CD4-positive, alpha-beta T cell treated with Interleukin-12 subunit alpha and Interleukin-12 subunit beta, for 1 hour (primary cell): ENCODE results near the gene PTGES.

ENCODE experiments used
- DNase-seq: peaks from one replicate; pipeline ENCODE4 v3.0.0-alpha.2; 2020

Gene PTGES

DNA sequence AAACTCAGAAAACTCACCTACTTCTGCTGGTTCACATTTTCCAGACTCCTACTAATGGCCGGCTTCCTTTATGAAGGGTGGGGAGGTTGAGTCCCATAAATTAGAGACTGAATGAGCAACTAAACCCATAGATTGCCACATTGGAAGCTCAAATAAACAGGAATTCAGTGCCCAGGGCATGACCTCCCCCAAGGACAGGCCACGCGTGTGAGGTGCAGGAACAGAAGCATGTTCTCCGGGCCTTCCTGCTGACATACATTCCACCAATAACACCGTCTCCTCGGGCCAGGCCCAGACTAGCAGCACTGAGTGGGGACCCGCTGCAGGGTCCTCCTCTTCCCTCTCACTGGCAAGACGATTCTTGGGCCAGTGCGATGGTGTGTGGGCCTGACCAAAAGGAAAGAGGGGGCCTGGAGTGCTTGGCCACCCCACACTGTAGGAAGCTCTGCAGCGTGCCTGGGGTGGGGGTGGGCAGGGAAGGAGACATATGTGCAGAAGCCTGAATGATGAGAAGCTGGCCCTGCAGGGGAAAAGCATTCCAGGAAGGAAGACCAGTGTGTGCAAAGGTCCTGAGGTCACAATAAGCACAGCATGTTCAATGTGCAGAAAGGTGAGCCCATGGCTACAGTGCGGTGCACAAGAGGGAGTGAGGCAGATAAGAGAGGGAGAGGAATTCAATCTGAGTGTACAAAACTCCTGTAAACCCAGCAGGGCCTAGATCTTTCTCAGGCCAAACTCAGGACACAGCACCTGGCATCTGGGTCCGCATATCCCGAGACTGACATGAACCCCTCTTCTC lies 12.0 kb downstream of the PTGES start:
- no peak for DNase-seq

DNA sequence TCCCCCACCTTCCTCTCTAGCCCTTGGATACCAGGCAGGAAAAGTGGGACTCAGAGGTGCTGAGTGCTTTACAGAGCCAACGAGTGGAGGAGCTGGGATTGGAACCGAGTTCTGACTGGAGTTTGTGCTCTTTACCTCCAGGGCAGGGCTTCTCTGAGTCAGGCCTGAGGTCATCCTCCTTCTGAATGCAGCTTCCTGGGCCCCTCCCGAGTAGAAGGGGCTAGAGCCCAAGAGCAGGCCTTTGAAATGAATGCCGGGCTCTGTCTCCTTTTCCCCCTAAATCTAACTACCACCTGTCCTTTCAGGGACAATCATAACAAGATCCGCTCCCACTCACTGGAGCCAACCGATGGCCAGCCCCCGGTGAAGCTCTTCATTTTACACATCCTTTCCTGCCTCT lies 12.7 kb downstream of the PTGES start:
- DNase-seq: no peak

DNA sequence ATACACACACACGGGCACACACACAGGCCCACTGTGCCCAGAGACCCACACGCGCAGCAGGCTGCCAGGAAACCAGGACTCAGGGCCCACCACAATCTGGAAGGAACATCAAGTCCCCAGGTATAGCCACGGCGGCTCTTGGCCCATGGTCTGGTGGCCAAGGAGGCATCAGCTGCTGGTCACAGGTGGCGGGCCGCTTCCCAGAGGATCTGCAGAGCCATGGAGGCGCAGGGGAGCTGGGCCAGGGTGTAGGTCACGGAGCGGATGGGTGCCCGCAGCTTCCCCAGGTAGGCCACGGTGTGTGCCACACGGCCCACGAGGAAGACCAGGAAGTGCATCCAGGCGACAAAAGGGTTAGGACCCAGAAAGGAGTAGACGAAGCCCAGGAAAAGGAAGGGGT lies 13.4 kb downstream of the PTGES start:
- no peak for DNase-seq

- DNase-seq: peak; percentile 85
Observed at GRCh38 chr9:129737479-129738274, 15.2 kb downstream of the PTGES start.

DNA sequence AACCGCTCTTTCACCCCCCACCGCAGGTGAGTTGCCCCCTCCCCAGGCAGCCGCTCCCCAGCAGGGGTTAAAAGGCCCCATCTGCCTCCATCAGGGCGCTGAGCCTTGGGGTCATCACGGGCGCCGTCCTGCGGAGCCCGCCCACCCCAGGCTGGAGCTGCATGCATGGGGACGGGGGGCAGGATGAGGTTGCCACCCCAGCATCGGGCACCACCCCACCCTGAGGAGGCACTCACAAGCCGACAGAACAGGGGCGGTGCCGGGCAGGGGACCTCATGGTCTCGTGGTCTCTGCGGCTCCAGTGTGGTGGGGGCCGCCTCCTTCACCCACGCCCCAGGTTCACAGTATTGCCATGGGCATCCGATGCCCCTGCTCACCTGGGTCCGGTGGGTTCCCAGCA lies 16.5 kb downstream of the PTGES start:
- no peak for DNase-seq

DNA sequence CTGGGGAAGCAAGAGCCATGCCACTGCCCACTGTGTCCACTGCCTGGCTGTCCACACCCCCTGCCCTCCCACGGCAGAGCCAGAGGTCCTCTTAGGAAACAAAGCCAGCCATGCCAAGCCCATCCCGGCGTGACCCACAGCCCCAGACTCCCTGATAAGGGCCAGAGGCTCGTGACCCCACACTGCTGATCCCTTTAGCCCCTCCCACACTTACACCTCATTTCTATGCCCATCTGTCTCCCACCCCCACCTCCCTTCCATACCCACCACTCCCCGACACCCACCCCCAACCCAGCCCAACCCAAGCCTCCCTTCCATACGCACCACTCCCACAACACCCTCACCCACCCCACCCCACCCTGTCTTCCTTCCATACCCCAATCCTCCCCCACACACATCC lies 17.3 kb downstream of the PTGES start:
- DNase-seq: no peak

DNA sequence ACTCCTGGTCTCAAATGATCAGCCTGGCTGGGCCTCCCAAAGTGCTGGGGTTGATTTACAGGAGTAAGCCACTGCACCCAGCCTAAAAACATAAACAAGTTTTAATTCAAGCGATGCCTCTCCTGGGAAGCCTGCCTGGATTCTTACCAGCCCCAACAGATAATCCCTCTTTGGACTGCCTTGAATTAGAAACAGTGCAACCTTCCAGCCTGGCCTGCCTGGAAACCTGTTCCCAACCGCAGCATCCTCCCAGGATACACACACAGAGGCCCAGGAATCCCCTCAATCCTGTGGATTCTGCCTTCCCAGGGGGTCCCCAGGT lies 19.2 kb downstream of the PTGES start:
- DNase-seq: no peak

DNA sequence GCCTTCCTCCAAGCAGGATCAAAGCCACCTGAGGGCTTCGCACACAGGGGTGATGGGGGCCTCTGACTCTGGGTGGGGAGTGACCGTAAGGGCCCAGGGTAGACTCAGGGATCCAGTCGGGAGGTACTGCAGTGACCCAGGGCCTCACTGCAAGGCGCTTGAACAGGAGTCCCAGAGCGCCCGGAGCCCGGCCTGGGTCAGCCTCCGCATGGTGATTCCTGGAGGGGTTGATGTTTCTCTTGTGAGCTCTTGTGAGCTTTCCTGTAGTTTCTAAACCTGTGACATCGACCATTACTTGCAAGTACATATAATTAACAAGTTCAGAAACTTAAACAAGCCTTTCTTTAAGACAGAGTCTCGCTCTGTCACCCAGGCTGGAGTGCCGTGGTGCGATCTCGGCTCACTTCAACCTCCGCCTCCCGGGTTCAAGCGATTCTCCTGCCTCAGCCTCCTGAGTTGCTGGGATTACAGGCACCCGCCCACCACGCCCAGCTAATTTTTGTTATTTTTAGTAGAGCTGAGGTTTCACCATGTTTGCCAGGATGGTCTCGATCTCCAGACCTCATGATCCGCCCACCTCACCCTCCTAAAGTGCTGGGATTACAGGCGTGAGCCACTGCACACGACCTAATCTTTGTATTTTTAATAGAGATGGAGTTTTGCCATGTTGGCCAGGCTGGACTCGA lies 19.8 kb downstream of the PTGES start:
- DNase-seq: no peak

DNA sequence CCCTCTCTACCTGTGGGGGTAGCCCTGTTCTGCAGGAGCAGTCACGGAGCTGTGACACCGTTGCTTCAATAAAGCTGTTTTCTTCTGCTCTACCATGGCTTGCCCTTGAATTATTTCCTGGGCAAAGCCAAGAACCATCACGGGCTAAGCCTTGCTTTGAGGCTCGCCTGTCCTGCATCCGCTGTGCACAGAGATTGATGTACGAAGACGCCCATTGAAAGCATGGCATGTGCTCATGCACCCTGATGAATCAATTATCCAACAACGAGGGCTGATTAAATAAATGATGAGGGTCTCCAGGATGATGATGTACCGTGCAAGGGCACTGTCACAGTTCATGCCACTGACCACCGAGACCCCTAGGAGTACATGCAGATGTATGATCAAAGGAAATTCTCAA lies 20.7 kb downstream of the PTGES start:
- no peak for DNase-seq

DNA sequence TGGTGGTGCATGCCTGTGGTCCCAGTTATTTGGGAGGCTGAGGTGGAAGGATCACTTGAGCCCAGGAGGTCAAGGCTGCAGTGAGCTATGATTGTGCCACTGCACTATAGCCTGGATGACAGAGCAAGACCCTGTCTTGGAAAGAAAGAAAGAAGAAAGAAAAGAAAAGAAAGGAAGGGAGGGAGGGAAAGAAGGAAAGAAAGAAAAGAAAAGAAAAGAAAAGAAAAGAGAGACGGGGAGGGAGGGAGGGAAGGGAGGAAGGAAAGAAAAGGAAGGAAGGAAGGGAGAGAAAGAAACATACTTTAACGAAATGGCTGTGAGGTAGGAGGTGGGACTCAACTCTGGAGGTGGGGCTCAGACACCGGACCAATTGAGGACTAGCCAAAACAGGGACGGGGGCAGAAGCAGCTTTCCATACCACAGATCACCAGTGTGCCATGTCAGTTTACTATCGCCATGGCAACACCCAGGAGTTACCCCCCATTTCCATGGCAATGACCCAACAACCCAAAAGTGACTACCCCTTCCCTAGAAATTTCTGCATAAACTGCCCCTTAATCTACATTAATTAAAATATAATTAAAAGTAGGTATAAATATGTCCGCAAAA lies 21.3 kb downstream of the PTGES start:
- no peak for DNase-seq

DNA sequence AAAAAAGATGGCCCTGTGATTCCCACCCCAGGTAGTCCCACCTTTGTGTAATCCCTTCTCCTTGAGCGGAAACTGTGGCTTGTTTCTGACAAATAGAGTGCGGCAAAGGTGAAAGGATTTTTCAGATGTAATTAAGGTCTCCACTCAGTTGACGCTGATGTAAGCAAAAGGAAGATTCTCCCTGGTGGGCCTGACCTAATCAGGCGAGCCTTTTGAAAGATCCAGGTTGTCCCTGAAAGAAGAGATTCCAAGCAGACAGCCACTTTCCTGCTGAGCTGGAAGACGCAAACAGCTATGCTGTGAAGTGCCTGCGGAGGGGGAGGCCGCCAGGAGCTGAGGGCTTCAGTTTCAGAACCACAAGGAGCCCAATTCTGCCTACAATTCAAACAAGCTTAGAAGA lies 24.1 kb downstream of the PTGES start:
- DNase-seq: no peak

DNA sequence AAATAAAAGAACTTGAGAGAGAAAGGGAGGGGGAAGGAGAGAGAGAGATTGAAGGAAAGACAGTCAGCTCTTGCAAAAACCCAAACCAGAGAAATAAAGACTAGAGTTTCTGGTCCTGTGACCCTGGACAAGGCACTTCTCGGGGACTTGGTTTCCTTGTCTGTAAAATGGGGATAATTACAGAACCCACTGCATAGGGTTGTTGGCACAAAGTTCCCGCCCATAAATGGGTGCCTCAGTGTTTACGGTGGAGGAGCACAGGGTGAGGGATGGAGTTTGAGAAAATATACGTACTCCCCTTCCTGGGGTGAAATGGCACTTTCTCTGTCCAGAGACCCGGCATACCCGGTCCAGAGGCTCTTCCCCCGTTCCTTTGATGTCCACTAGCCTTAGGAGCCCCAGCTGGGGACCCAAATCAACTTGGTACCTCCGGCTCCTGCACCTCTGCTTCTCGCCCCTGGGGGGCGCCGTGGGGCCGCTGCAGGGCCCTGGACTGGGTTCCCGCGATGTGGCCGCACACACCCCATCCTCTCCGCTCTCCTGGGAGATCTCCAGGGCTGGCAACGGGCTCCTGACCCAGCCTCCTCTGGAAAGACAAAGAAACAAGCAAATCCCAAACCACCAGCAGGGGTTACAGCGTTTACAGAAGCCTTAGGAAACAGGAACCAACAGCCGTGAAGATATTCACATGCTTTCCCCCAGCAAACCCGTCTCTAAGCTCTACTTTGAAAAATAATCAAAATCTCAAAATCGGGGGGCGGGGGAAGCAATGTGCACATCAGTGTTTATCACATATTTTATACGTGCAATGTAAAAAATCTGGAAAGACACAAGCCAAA lies 26.3 kb downstream of the PTGES start:
- DNase-seq: peak; percentile 58

DNA sequence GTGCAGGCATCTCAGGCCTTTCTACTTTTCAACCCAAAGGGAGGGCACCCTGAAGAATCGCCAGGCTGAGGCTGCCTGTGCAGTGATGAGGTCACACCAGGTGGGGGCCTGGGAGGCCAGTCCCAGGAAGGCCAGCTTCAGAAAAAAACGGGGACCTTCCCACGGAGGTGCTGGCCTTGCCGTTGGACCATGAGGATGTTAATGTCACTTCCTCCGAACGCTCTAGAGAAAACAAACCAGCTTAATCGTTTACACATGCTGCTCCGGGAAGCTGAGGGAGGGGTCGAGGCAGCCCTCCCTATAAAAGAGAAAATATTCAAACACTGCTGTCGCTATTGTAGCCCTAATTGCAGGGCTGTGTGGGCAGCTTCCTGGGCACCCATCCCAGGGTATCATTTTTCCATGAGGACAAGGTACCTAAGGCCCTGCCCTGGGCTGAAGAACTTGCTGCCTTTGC lies 27.0 kb downstream of the PTGES start:
- DNase-seq: no peak

DNA sequence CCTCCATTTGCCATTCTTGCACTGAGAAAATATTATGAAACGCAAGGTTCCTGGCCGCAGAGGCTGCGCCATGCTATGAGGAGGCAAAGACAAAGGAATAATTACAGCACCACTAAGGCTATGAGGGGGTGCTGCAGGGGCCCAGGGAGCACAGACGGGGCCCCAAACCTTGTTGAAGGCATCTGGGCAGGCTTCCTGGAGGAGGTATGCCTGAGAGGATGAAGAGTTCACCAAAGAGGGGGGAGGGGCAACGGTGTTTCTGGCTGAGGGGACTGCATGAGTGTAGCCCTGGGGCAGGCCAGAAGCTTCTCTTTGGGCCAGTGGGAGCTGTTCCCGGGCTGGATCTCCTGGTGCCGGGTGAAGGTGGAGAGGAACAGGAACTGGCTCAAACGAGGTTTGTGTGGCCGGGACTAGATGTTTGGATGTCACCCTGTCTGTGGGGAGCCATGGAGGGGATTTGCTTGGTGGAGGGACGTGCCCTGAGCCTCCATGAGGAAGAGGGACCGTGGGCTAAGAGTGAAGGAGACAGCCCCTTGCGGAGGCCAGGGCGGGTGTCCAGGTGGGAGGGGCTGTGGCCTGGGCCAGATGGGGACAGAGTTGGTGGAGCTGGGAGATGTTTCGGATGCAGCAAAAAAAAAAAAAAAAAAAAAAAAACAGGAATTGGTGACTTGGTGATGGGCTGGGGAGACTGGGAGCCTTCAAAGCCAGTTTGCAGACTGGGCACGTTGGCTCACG lies 28.2 kb downstream of the PTGES start:
- DNase-seq: no peak

GRCh38 chr9:129722913-129723312 lies 29.9 kb downstream of the PTGES start:
- DNase-seq: no peak

GRCh38 chr9:129720865-129721545 lies 31.8 kb downstream of the PTGES start:
- no peak for DNase-seq

GRCh38 chr9:129720181-129720864 lies 32.5 kb downstream of the PTGES start:
- DNase-seq: no peak

DNA sequence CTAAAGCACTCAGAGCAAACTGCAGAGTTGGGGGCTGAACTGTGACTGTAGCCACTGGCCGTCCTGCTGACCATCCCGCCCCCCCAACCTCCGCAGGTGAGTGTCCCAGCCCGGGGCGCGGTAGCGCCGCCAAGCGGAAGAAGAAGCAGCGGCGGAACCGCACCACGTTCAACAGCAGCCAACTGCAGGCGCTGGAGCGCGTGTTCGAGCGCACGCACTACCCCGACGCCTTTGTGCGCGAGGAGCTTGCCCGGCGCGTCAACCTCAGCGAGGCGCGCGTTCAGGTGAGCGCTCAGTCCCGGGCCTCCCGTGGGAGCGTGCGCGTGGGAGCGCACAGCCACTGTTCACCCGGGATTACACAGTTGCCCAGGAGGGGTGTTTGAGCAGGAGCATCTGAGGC lies 33.7 kb downstream of the PTGES start:
- DNase-seq: no peak

DNA sequence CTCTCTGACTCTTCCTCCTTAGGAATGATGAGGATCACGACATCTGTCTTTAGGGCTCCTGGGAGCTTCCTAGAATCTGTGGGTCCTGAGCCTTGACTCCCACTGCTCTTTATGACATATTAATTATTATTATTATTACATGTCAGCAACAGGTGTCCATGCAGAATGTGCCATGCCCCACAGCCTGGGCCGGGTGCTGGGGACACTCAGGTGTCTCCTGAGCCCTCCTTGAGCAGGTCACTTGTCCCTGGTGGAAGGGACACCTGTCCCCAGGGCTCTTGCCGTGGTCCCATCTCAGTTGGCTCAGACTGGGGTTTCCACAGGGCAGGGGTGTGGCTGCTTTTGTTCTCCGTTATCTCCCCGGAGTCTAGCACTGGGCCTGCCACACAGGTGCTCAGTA lies 34.2 kb downstream of the PTGES start:
- DNase-seq: no peak

DNA sequence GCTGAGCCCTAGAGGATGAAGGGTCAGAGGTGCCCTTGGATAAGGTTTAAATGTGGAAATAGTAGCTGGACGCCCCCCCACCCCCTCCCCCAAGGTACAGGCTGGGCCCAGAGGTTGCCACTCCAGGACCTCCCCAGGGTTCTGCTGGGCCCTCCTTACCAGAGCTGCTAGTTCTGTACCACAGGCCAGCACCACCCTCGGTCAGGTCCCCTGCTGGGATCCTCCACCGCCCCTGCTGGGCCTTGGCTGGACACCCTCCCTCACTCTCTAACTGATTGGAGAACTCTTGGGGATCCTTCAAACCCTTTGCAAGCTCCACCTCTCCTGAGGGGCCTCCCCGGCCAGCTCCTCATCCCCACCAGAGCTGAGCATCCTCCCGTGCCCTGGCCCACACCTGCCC lies 34.9 kb downstream of the PTGES start:
- DNase-seq: no peak

- no peak for DNase-seq
Observed at GRCh38 chr9:129716091-129716490, 36.8 kb downstream of the PTGES start.
